ENCODE measurements around the gene JAG2.

The JAG2 gene

DNA sequence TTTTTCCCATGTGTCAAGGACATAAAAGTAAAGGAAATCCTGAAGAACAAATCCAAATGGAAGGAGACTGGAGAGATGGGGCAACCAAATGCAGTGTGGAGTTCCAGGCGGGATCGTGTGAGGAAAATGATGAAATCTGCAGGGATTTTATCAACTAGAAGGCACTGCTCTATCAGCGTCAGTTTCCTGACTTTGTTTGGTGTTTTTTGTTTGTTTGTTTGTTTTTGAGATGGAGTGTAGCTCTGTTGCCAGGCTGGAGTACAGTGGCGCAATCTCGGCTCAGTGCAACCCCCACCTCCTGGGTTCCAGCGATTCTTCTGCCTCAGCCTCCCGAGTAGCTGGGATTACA lies 60.1 kb downstream of the JAG2 start:
- no peak for DNase-seq

- DNase-seq, result no peak
Measured at GRCh38 chr14:105107781-105108515, 60.6 kb downstream of the JAG2 start.

DNA sequence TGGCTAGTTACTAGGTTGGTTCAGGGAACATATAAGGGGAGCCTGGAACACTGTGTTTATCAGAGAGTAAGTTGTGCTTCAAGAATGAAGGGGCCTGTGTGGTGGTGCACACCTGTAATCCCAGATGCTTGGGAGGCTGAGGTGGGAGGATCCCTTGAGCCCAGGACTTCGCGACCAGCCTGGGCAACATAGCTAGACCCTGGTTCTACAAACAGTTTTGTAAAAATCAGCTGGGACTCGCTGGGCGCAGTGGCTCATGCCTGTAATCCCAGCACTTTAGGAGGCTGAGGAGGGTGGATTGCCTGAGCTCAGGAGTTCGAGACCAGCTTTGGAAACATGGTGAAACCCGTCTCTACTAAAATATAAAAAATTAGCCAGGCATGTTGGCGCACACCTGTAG lies 61.2 kb downstream of the JAG2 start:
- DNase-seq, result no peak

DNA sequence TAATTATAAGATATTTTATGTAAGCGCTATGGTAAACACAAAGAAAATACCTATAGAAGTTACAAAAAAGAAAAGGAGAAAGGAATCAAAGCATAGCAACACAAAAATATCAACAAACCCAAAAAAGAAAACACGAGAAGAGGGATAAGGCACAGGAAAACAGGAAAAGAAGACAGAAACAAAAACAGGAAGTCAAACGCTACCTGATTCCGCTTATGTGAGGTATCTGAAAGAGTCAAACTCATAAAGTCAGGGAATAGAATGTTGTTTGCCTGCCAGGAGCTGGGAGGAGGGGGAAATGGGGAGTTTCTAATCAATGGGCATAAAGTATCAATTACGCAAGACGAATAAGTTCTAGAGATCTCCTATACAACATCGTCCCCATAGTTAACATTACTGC lies 63.4 kb downstream of the JAG2 start:
- no peak for DNase-seq

DNA sequence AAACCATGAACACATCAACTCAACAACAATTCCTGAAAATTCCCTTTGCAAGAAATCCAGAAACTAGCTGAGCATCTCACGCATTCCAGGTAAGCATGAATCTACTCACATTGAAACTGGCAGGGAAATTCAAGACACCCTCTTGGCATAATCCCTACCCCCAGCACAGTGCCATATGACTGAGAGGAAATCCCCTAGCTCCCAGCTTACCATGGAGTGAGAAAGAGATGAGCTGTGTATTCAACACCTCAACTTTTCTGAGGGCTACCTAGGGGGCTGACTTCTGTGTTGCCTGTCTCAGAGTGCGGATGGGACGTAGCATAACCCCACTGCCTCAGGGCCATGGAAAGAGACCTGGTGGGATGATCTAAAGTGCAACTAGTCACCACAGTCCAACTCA lies 65.7 kb downstream of the JAG2 start:
- DNase-seq, result no peak

- no peak for DNase-seq
Measured at GRCh38 chr14:105102361-105102870, 66.2 kb downstream of the JAG2 start.

- no peak for DNase-seq
Measured at GRCh38 chr14:105100910-105101309, 67.7 kb downstream of the JAG2 start.

DNA sequence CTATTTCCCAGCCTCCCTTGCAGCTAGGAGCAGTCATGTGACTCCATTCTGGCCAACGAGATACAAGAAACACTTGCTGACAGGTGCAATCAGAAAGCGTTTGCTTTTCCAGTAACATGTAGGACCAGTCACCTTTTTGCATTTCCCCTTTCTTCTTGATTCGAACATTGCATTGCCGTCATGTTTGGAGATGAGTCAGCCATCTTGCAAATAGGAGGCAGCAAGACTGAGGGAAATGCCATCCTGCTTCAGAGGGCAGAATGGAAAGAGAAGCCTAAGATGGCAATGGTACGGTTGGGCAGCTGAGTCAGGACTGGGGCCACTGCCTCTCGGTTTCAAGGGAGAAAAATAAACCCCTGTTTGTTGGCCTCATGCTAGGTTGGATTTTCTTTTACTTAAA lies 68.8 kb downstream of the JAG2 start:
- DNase-seq, result no peak

DNA sequence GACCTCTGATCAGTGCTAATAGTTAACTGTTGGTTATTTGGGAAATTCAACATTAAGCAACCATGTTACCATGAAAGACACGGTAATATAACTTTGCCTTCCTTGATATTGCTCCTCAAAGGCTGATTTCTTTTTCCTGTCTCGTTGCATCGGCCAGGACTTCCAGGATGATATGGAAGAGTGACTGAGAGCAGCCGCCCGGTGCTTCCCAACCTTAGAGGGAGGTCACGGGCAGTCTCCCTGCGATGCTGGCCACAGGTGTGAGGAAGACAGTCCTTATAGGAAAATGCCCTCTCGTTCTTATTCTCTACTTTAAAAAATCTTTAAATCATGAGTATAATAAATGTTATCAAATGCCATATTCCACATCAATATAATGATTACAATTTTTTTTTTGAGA lies 70.3 kb downstream of the JAG2 start:
- no peak for DNase-seq

- DNase-seq, result no peak
Measured at GRCh38 chr14:105097794-105098127, 70.8 kb downstream of the JAG2 start.

DNA sequence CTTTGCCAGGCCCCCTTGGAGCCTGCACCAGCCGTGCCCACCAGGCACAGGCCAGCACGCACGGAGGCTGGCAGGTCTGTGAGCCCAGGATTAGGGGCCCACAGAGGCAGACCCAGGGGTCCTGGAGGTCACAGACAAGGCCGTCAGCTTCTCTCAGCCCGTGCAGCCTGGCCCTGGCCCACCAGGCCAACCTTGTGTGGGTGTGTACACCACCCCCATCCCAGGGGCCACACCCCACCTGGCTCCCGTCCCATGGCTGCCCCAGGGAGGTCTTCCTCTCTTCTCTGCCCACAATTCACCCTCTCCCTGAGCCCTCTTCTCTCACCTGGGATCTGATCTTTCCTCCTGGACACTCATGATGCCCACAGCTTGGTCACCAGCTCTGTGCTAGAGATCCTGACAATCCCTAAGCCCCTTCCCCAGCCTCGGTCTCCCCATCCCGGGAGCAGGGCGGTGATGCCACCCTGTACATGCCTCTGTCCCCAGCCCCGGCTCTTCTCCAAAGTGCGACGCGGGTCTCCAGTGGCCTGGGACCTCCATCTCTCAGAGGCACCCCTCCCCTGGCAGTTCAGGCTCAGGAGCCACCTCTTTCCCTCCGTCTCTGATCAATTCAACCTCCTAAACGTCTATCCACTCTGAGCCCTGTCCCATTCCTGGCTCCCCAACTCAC lies 72.2 kb downstream of the JAG2 start:
- no peak for DNase-seq

GRCh38 chr14:105095236-105095805 lies 73.3 kb downstream of the JAG2 start:
- DNase-seq, result no peak

- no peak for DNase-seq
Measured at GRCh38 chr14:105094193-105094907, 74.2 kb downstream of the JAG2 start.

DNA sequence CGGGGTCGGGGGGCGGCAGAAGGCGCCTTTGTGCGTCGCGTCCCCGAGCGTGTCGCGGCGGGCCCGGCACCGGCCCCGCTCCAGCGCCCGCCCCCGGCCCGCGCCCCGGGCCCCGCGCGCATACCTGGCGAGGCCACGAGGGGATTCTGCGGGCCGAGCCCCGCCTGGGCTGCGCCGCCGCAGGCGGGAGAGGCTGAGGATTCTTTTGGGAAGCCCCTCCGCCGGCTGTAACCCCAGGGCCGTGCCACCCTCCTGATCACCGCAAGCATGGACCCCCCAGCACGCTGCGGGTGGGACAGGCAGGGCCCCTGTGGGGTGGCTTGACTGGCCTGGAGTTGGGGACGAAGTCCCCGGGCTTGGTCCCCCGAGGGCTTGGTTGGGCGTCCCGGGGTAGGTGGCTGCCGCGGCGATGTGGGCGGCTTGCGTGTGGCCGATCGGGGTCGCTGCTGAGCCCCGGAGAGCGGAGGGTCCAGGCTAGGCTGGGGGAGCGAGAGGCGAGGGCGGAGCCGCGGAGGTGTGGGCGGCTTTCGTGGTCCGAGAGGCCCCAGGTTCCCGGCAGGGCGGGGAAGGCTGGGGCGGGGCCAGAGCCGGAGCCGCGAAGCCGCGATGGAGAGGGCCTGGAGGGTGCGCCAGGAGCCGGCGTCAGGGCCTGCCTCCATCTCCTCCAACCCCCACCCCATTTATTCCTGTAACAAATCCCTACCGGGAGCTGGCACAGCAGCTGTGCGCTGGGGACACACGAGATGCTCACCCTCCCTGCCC lies 75.0 kb downstream of the JAG2 start:
- peak; percentile 70 to 78 for DNase-seq

DNA sequence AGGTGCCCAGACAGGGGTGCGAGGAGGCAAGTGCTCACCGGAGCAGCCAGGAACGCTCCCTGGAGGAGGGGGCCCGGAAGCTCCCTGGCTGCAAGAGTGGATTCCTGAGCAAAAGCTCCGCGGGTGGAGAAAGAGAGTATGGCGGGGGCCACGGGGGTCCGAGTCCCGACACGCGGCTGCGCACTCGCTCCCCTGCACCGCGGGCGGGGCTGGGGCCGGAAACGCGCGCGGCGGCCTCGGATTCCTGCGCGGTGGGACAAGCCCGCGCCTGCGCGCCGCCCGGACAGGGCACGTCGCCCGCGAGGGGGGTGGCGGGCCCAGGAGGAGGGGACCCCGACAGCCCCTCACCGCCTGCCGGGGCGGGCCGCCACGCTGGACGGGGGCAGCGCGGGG lies 75.5 kb downstream of the JAG2 start:
- DNase-seq, result peak; percentile 60 to 79

DNA sequence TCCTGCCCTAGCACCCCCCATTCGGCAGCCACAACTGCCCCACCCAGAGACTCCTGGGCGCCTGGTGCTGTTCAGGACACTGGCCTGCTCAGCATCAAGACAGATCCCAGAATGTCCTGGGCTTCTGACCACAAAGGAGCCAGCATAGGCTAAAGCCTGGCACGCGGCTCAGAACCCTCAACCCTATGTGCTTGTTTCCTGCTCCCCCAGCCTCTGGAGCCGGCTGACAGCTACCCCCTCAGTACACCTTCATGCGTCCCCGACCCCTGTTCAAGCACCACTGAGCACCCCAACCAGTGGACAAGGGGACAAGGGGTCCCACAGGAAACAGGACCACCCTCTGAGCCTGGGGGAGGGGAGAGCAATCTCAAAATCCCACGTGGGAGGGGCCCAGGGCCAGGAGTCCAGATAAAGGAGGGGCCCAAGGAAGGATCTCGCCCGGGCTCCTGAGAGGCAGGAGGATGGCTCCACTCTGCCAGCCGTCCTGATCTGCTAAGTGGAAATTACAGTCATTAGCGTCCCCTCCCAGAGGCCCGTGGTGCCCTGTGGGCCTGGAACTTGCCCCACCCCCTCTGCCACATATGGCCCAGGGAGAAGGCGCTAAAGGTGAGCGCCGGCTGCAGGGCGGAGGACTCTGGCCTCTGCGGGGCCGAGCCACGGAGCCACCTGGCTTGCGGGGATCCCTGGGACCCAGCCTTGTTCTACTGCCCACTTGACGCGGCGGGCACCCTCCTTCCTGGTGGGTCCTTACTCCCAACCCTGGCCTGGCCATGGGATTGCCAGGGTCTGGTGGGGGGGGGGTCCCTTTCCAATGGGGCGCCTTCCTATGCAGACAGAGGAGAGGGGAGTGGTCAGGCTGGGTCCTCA lies 76.2 kb downstream of the JAG2 start:
- peak in 1 of 2 donors; percentile 28 for DNase-seq

DNA sequence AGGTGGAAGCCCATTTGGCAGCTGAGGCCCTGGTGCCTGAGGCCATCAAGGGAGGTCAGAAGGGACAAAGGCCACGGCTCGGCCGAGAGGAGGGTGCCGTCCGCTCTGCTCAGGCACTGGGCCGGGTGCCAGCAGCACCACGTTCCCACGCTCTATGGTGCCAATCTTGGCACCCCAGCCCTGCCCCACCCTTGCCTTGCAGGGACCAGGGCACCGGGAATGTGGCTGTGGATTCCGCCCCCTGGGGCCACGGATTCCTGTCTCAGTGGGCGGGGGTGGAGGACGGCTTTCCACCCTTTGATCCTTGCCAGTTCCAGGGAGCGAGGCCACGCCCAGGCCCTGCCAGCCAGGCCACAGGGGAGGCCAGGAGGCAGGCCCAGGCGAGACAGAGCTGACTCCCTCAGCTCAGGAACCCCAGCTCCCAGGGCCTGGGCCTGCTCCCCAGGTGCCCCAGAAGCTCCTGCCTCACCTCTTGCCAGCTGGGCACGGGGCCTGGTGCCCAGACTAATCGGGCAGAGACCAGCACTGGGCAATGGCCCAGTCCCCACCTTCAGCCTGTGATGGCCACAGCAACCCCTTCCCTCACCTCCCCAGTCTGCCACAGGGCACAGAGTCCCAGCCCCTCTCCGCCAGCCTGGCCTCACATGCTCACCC lies 76.9 kb downstream of the JAG2 start:
- DNase-seq, result no peak

- no peak for DNase-seq
Measured at GRCh38 chr14:105091054-105091516, 77.5 kb downstream of the JAG2 start.
